Stimulated activated CD4-positive, alpha-beta T cell treated with anti-CD3 and anti-CD28 coated beads, Interleukin-2, amount 100 ng/mL, for 4 hours (primary cell): Measurements from ENCODE around the gene ADGRL3.
"Not testable (repeated sequence)": the region's sequence is repeated elsewhere in the genome, so short reads cannot be mapped to it uniquely, and the experiment has no call there.

Source experiments
- DNase-seq: peaks from one replicate; pipeline ENCODE4 v3.0.0-alpha.2; 2020; ENCODE audit warnings: low read depth

The ADGRL3 gene

GRCh38 chr4:61638591-61638990, 438.5 kb downstream of the ADGRL3 start:
- DNase-seq: no peak

- DNase-seq: not testable (repeated sequence)
These were observed 446.7 kb downstream of the ADGRL3 start for GRCh38 chr4:61646746-61647350.

- DNase-seq: no peak
These were observed 448.1 kb downstream of the ADGRL3 start for GRCh38 chr4:61648264-61648663.

GRCh38 chr4:61657016-61657415, 456.9 kb downstream of the ADGRL3 start:
- DNase-seq: no peak

- DNase-seq: no peak
These were observed 461.8 kb downstream of the ADGRL3 start for GRCh38 chr4:61661960-61662359.

GRCh38 chr4:61662362-61662761, 462.2 kb downstream of the ADGRL3 start:
- no peak for DNase-seq

GRCh38 chr4:61663310-61663709, 463.2 kb downstream of the ADGRL3 start:
- DNase-seq: no peak

- no peak for DNase-seq
These were observed 465.5 kb downstream of the ADGRL3 start for GRCh38 chr4:61665649-61666048.

GRCh38 chr4:61666244-61666643, 466.1 kb downstream of the ADGRL3 start:
- no peak for DNase-seq

- no peak for DNase-seq
These were observed 471.5 kb downstream of the ADGRL3 start for GRCh38 chr4:61671599-61671998.

GRCh38 chr4:61675464-61675863, 475.3 kb downstream of the ADGRL3 start:
- no peak for DNase-seq

- no peak for DNase-seq
These were observed 478.2 kb downstream of the ADGRL3 start for GRCh38 chr4:61678297-61678696.

GRCh38 chr4:61693520-61693919, 493.4 kb downstream of the ADGRL3 start:
- no peak for DNase-seq

GRCh38 chr4:61714387-61714911, 514.3 kb downstream of the ADGRL3 start:
- DNase-seq: no peak

- DNase-seq: no peak
These were observed 516.3 kb downstream of the ADGRL3 start for GRCh38 chr4:61716426-61716825.

- no peak for DNase-seq
These were observed 523.4 kb downstream of the ADGRL3 start for GRCh38 chr4:61723492-61723891.

- DNase-seq: no peak
These were observed 527.2 kb downstream of the ADGRL3 start for GRCh38 chr4:61727286-61727685.

GRCh38 chr4:61734409-61734808, 534.3 kb downstream of the ADGRL3 start:
- no peak for DNase-seq

GRCh38 chr4:61739887-61740286, 539.8 kb downstream of the ADGRL3 start:
- DNase-seq: no peak

GRCh38 chr4:61740886-61741285, 540.8 kb downstream of the ADGRL3 start:
- DNase-seq: no peak

- DNase-seq: no peak
These were observed 541.4 kb downstream of the ADGRL3 start for GRCh38 chr4:61741327-61742096.

- no peak for DNase-seq
These were observed 550.7 kb downstream of the ADGRL3 start for GRCh38 chr4:61750810-61751209.

GRCh38 chr4:61752617-61753016, 552.5 kb downstream of the ADGRL3 start:
- DNase-seq: no peak

- DNase-seq: no peak
These were observed 553.6 kb downstream of the ADGRL3 start for GRCh38 chr4:61753739-61754138.
